Measurements from ENCODE around the gene FLAD1. TPM values are rescaled to one million over a fixed set of nuclear protein-coding genes. Genes with fewer than 3 reads are reported as not detected.
A peak's percentile ranks its signal among the peaks of the same experiment; 100 is the strongest.

The FLAD1 gene
- total RNA-seq, 3 donors from 2014 or later (not counting 1 experiment from before 2014, with no cell fraction given), result 32.1 to 47.6 (median 38.7) TPM

DNA sequence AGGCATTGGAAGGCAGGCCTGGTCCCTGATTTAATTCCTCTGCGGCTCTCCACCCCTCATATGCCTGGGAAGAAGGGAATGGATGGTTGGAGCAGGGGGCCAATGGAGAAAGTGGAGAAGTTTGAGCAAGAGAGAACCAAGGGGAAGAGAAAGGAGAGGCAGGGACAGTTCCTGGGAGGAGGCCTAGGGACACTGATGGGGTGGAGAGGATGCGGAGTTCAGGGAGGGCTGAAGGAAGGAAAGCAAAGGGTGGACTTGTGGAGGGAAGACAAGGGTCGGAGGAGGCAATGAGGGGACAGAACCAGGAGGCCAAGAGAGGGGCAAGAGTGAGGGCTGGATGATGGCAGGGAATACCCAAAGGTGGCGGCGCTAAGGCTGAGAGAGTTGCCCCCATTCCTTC, 26.6 kb downstream of the FLAD1 start:
- no peak for DNase-seq
- H3K4me3 ChIP-seq (ENCODE audit: low read length), result peak overlapping the region; percentile 2

DNA sequence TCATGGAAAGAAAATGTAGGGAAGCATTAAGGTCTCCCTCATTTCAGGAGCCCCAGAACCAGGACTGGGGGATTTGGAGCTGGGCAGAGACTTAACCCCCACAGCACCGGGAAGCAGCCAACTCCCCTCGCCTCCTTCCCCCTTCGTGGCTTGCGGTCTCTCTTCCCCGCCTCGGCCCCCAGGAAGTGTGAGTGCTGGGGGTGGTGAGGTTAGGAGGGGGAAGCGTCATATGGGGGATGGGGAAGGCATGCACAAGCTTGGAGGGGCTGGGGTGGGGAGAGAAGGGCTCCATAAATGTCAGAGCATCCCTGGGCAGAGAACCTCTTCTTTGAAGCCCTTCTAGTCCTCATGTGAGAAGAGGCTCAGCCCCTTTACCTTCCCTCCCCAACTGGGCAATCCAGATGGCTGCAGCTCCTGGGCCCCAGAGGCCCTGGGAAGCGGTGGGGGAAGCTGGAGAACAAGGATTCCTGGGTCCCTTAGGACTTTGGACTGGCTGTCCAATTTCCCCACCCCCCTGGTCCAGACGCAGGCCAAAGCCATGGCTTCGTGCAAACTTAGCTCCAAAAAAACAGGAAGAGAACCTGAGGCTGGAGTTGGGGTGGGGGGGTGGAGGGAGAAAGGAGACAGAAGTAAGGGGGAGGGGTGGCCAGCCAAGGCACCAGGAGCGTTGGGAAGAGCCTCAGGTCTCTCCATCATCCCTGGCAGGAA, 27.2 kb downstream of the FLAD1 start:
- peaks cover 97% of the 10 kb centered on the region for H3K4me1 ChIP-seq (ENCODE audit: control insufficient read depth, insufficient read depth, low read length)
- TF ChIP-seq, protein P1, sequence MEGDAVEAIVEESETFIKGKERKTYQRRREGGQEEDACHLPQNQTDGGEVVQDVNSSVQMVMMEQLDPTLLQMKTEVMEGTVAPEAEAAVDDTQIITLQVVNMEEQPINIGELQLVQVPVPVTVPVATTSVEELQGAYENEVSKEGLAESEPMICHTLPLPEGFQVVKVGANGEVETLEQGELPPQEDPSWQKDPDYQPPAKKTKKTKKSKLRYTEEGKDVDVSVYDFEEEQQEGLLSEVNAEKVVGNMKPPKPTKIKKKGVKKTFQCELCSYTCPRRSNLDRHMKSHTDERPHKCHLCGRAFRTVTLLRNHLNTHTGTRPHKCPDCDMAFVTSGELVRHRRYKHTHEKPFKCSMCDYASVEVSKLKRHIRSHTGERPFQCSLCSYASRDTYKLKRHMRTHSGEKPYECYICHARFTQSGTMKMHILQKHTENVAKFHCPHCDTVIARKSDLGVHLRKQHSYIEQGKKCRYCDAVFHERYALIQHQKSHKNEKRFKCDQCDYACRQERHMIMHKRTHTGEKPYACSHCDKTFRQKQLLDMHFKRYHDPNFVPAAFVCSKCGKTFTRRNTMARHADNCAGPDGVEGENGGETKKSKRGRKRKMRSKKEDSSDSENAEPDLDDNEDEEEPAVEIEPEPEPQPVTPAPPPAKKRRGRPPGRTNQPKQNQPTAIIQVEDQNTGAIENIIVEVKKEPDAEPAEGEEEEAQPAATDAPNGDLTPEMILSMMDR (IDR thresholded peaks at IDR 0.05), result no peak

More for the DNA sequence above, 26.6 kb downstream of the FLAD1 start:
- Mint-ChIP-seq H3K27me3 (ENCODE audit: low read depth in 2 of 2) (no peaks in the 10 kb centered on the region), H3K4me1 (peaks cover 26 to 88% of the 10 kb centered on the region in 2 donors), H3K27ac (peak overlapping the region in 1 of 2 donors; percentile 60), H3K9me3 (no peaks in the 10 kb centered on the region), H3K4me3 (peak overlapping the region; percentile 59), H3K36me3 (no peaks in the 10 kb centered on the region)
- Histone ChIP-seq H3K4me1 (ENCODE audit: control insufficient read depth, insufficient read depth, low read length) (peaks cover 97% of the 10 kb centered on the region), H3K27me3 (ENCODE audit: control insufficient read depth, insufficient read depth, low read length) (no peaks in the 10 kb centered on the region), H3K36me3 (ENCODE audit: control insufficient read depth, insufficient read depth, low read length) (peaks cover 4% of the 10 kb centered on the region), H3K27ac (ENCODE audit: low read length) (peak overlapping the region; percentile 26), H3K9me3 (ENCODE audit: control insufficient read depth, insufficient read depth, low read length) (no peaks in the 10 kb centered on the region)
- no peak for ATAC-seq
- TF ChIP-seq, protein P1 (IDR thresholded peaks at IDR 0.05), result no peak
- intact Hi-C loops (cut with micrococcal nuclease), result no loop called here
- WGBS (ENCODE audit: insufficient coverage), result 96% methylated on average over 5 of the region's 5 CpGs

DNA sequence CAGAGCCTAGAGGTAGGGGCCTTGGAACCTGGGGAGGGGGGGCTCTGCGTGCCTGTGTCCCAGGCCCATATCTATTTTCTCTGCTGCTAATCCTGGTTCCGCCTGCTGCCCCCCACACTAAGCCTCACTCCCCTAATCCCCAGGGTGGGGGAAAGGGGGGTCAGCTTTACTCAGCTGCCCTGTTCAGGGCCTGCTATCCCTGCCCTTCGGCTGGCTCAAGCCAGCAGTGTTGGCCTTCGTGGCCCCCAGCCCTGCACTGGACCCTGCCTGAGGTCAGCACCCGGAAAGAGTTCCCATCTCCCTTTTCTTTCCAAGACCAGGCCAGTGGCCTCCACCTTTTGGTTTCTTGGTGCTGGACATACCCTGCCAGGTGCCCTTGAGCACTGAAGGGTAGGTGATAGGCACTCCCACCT, 27.9 kb downstream of the FLAD1 start:
- Mint-ChIP-seq H3K9me3 (no peaks in the 10 kb centered on the region), H3K4me1 (peaks cover 25 to 82% of the 10 kb centered on the region in 2 donors), H3K4me3 (peak overlapping the region; percentile 17), H3K27me3 (ENCODE audit: low read depth in 2 of 2) (no peaks in the 10 kb centered on the region), H3K36me3 (no peaks in the 10 kb centered on the region), H3K27ac (peak overlapping the region in 1 of 2 donors; percentile 66)
- no peak for DNase-seq
- intact Hi-C loops (cut with micrococcal nuclease), result no loop called here
- TF ChIP-seq, protein P1 (IDR thresholded peaks at IDR 0.05), result no peak
- no peaks in the 10 kb centered on the region for H3K27me3 ChIP-seq (ENCODE audit: control insufficient read depth, insufficient read depth, low read length)
- H3K9me3 ChIP-seq (ENCODE audit: control insufficient read depth, insufficient read depth, low read length), result no peaks in the 10 kb centered on the region
- no peak for ATAC-seq
- H3K4me1 ChIP-seq (ENCODE audit: control insufficient read depth, insufficient read depth, low read length), result peaks cover 97% of the 10 kb centered on the region
- WGBS (ENCODE audit: insufficient coverage), result 90% methylated on average over 3 of the region's 5 CpGs
- no peak overlapping the region for H3K27ac ChIP-seq (ENCODE audit: low read length)
- peaks cover 14% of the 10 kb centered on the region for H3K36me3 ChIP-seq (ENCODE audit: control insufficient read depth, insufficient read depth, low read length)
- no peak overlapping the region for H3K4me3 ChIP-seq (ENCODE audit: low read length)

More for the DNA sequence above, 27.2 kb downstream of the FLAD1 start:
- Mint-ChIP-seq H3K4me1 (peaks cover 26 to 83% of the 10 kb centered on the region in 2 donors), H3K36me3 (no peaks in the 10 kb centered on the region), H3K27me3 (ENCODE audit: low read depth in 2 of 2) (no peaks in the 10 kb centered on the region), H3K27ac (peak overlapping the region in 1 of 2 donors; percentile 60), H3K9me3 (no peaks in the 10 kb centered on the region), H3K4me3 (peak overlapping the region; percentile 59)
- intact Hi-C loops (cut with micrococcal nuclease), result no loop called here
- WGBS (ENCODE audit: insufficient coverage), result 64% methylated on average over 3 of the region's 11 CpGs
- Histone ChIP-seq H3K4me3 (ENCODE audit: low read length) (peak overlapping the region; percentile 2), H3K27ac (ENCODE audit: low read length) (peak overlapping the region; percentile 26), H3K9me3 (ENCODE audit: control insufficient read depth, insufficient read depth, low read length) (no peaks in the 10 kb centered on the region), H3K27me3 (ENCODE audit: control insufficient read depth, insufficient read depth, low read length) (no peaks in the 10 kb centered on the region), H3K36me3 (ENCODE audit: control insufficient read depth, insufficient read depth, low read length) (peaks cover 9% of the 10 kb centered on the region)
- no peak for ATAC-seq
- peak in 1 of 2 donors; percentile 53 for DNase-seq
